Keratinocyte (primary cell): ENCODE data around the gene KRTAP5-4. TPM values are rescaled to one million over a fixed set of nuclear protein-coding genes. Genes with fewer than 3 reads are reported as not detected.

Source experiments
- DNase-seq: peaks from one replicate; pipeline ENCODE4 v3.0.0-alpha.2; 2011; ENCODE audit warnings: low read depth, missing footprints, low spot score
- FAIRE-seq: peaks from 2 replicates; lab custom pipeline; 2011; peaks lifted over from hg19 to GRCh38; lab: Jason Lieb, UNC
- H2AFZ ChIP-seq: 2 replicates; pipeline ENCODE4 v1.6.0; 2012; ENCODE audit warnings: low read length, control low read depth, inconsistent platforms; ENCODE audit not compliant: control insufficient read depth
- H3K27ac ChIP-seq: 2 replicates; pipeline ENCODE4 v1.5.1; 2011; ENCODE audit warnings: low read length; ENCODE audit not compliant: control insufficient read depth, insufficient read depth
- H3K27me3 ChIP-seq: 3 replicates; pipeline ENCODE4 v1.6.0; 2011; ENCODE audit warnings: low read length; ENCODE audit not compliant: control insufficient read depth, insufficient read depth; ENCODE audit errors: extremely low read depth
- H3K36me3 ChIP-seq, 2 experiments: 2 replicates in 1 of 2; 3 replicates in 1 of 2; pipeline ENCODE4 v1.5.1; 2011; ENCODE audit warnings: low read length in 2 of 2, mild to moderate bottlenecking in 1 of 2; ENCODE audit not compliant: control insufficient read depth in 2 of 2, insufficient read depth in 2 of 2; ENCODE audit errors: extremely low read depth in 1 of 2
- H3K4me1 ChIP-seq: 3 replicates; pipeline ENCODE4 v1.5.1; 2011; ENCODE audit warnings: low read length; ENCODE audit not compliant: control insufficient read depth, insufficient read depth; ENCODE audit errors: extremely low read depth
- H3K4me2 ChIP-seq: 3 replicates; pipeline ENCODE4 v1.6.0; 2011; ENCODE audit warnings: low read depth, low read length; ENCODE audit not compliant: control insufficient read depth, insufficient read depth; ENCODE audit errors: extremely low read depth
- H3K4me3 ChIP-seq, 3 experiments: fragments of 200-600 bp in 1 of 3; sonication (generic) in 1 of 3; 2 replicates in 2 of 3; 3 replicates in 1 of 3; pipeline ENCODE4 v1.5.1; 2011 to 2016; ENCODE audit warnings: low read length in 3 of 3, mild to moderate bottlenecking in 3 of 3, control low read depth in 2 of 3, inconsistent platforms in 1 of 3, low read depth in 1 of 3, mixed read lengths in 1 of 3, mixed run types in 1 of 3, moderate library complexity in 1 of 3; ENCODE audit not compliant: control insufficient read depth in 2 of 3, insufficient read depth in 2 of 3; ENCODE audit errors: extremely low read depth in 1 of 3
- H3K79me2 ChIP-seq: 2 replicates; pipeline ENCODE4 v1.6.0; 2012; ENCODE audit warnings: low read length; ENCODE audit not compliant: control insufficient read depth, insufficient read depth
- H3K9ac ChIP-seq: 3 replicates; pipeline ENCODE4 v1.6.0; 2011; ENCODE audit warnings: low read length; ENCODE audit not compliant: control insufficient read depth, insufficient read depth; ENCODE audit errors: extremely low read depth
- H3K9me1 ChIP-seq: 3 replicates; pipeline ENCODE4 v1.6.0; 2011; ENCODE audit warnings: low read length; ENCODE audit not compliant: control insufficient read depth, insufficient read depth; ENCODE audit errors: extremely low read depth
- H3K9me3 ChIP-seq: 2 replicates; pipeline ENCODE4 v1.5.1; 2012; ENCODE audit warnings: low read depth, low read length; ENCODE audit not compliant: control insufficient read depth
- H4K20me1 ChIP-seq: 3 replicates; pipeline ENCODE4 v1.6.0; 2011; ENCODE audit warnings: low read length; ENCODE audit not compliant: control insufficient read depth, insufficient read depth; ENCODE audit errors: extremely low read depth
- CTCF ChIP-seq, 3 experiments: IDR thresholded peaks in 1 of 3; conservative IDR thresholded peaks in 1 of 3; optimal IDR thresholded peaks in 1 of 3; 2 replicates in 2 of 3; 3 replicates in 1 of 3; pipeline versions ENCODE3 to v1.5.1; 2011; ENCODE audit warnings: low read length in 3 of 3, mild to moderate bottlenecking in 3 of 3, moderate library complexity in 2 of 3, control low read depth in 1 of 3, inconsistent platforms in 1 of 3; ENCODE audit not compliant: insufficient read depth in 2 of 3; ENCODE audit errors: extremely low read depth in 1 of 3
- EZH2 ChIP-seq: IDR thresholded peaks from one replicate; pipeline ENCODE4 v1.6.1; 2012; ENCODE audit warnings: inconsistent platforms, mild to moderate bottlenecking, low read length, moderate library complexity
- dilution Hi-C: fragments of 300-500 bp; cut with MboI; formaldehyde crosslinking; loops from one replicate; pipeline ENCODE4 v1.7.0; 2020; ENCODE audit warnings: low sequenced_read_pairs; ENCODE audit not compliant: extremely low pct_ligation_motif_present
- polyA plus RNA-seq, 5 experiments: library from polyadenylated mRNA; depleted of rRNA in 3 of 5; stranded (reverse) in 3 of 5; stranded (forward) in 1 of 5; unstranded in 1 of 5; fragments of >200 nt; gene quantifications; 1 replicate in 1 of 5; 2 replicates in 3 of 5; 3 replicates in 1 of 5; pipeline versions ENCODE4 v1.2.1 to v1.2.3, GENCODE V29; 2011 to 2012; ENCODE audit warnings: missing spikeins in 2 of 5, low read depth in 1 of 5, low replicate concordance in 1 of 5

The KRTAP5-4 gene
- polyA plus RNA-seq, 1 donor (not counting 4 experiments of a cell fraction or from before 2014, with no cell fraction given), result not detected

- H3K4me3 ChIP-seq, result no peak overlapping the region
- H3K27ac ChIP-seq, result no peak overlapping the region
- no peak for DNase-seq
- no peaks in the 10 kb centered on the region for H3K9me1 ChIP-seq
- dilution Hi-C loops, result no loop called here
- FAIRE-seq, result no peak
- H3K4me1 ChIP-seq, result peaks cover 18% of the 10 kb centered on the region
- no peaks in the 10 kb centered on the region for H3K27me3 ChIP-seq
- H3K9me3 ChIP-seq, result no peaks in the 10 kb centered on the region
- no peaks in the 10 kb centered on the region for H3K36me3 ChIP-seq
- H3K4me2 ChIP-seq, result no peak overlapping the region
- no peaks in the 10 kb centered on the region for H4K20me1 ChIP-seq
- no peak overlapping the region for H2AFZ ChIP-seq
- TF ChIP-seq CTCF (optimal IDR thresholded peaks at IDR 0.05 in 1 of 3, IDR thresholded peaks at IDR 0.05 in 1 of 3, conservative IDR thresholded peaks at IDR 0.05 in 1 of 3; ENCODE audit: extremely low read depth in 1 of 3, insufficient read depth in 2 of 3, low read length in 3 of 3) (no peak), EZH2 (no peak)
- no peak overlapping the region for H3K9ac ChIP-seq
- H3K79me2 ChIP-seq, result no peaks in the 10 kb centered on the region
Observed at GRCh38 chr11:1652026-1652425, 30.1 kb upstream of the KRTAP5-4 start.

- TF ChIP-seq EZH2, result no peak
- no peak for TF ChIP-seq CTCF (optimal IDR thresholded peaks at IDR 0.05 in 1 of 3, IDR thresholded peaks at IDR 0.05 in 1 of 3, conservative IDR thresholded peaks at IDR 0.05 in 1 of 3; ENCODE audit: extremely low read depth in 1 of 3, insufficient read depth in 2 of 3, low read length in 3 of 3)
- no peak overlapping the region for H3K4me2 ChIP-seq
- H3K27me3 ChIP-seq, result no peaks in the 10 kb centered on the region
- no peaks in the 10 kb centered on the region for H3K9me3 ChIP-seq
- H4K20me1 ChIP-seq, result no peaks in the 10 kb centered on the region
- H3K36me3 ChIP-seq, result no peaks in the 10 kb centered on the region
- FAIRE-seq (no peak), DNase-seq (no peak)
- H3K9ac ChIP-seq, result no peak overlapping the region
- H2AFZ ChIP-seq, result no peak overlapping the region
- H3K4me3 ChIP-seq, result no peak overlapping the region
- no peaks in the 10 kb centered on the region for H3K9me1 ChIP-seq
- H3K27ac ChIP-seq, result no peak overlapping the region
- H3K4me1 ChIP-seq, result peaks cover 18% of the 10 kb centered on the region
- no peaks in the 10 kb centered on the region for H3K79me2 ChIP-seq
- dilution Hi-C loops, result no loop called here
Observed at GRCh38 chr11:1651411-1651980, 29.6 kb upstream of the KRTAP5-4 start.
